WTC11 (cell line): Measurements from ENCODE around the gene TMEM258. TPM values are rescaled to one million over a fixed set of nuclear protein-coding genes. Genes with fewer than 3 reads are reported as not detected.

Experiments
- ATAC-seq: fragments of 200-7000 bp; cut with Tn5 transposase; 2 replicates; pipeline ENCODE4 v1.10.0; 2021; ENCODE audit warnings: mild to moderate bottlenecking, moderate library complexity
- CTCF ChIA-PET: fragments of 300-600 bp; sonication (Branson Sonifier 250); formaldehyde crosslinking; loops from one replicate; lab custom pipeline; 2021; ENCODE audit warnings: antibody characterized with exemption; lab: Charles Lee
- POLR2A ChIA-PET: fragments of 350-600 bp; sonication (Branson Sonifier 250); formaldehyde crosslinking; loops from one replicate; lab custom pipeline; 2021; ENCODE audit warnings: antibody characterized with exemption; lab: Charles Lee
- DNase-seq: peaks from one replicate; pipeline ENCODE4 v3.0.0; 2021; ENCODE audit warnings: low spot score
- H3K27ac Mint-ChIP-seq: 2 replicates; pipeline ENCODE4 v1.8.0; 2021; ENCODE audit warnings: mixed read lengths
- H3K27me3 Mint-ChIP-seq: 2 replicates; pipeline ENCODE4 v1.8.0; 2021; ENCODE audit warnings: low read depth, mild to moderate bottlenecking, moderate library complexity, mixed read lengths
- H3K36me3 Mint-ChIP-seq: 2 replicates; pipeline ENCODE4 v1.8.0; 2021; ENCODE audit warnings: mixed read lengths
- H3K4me1 Mint-ChIP-seq: 2 replicates; pipeline ENCODE4 v1.8.0; 2022; ENCODE audit warnings: mixed read lengths
- H3K4me3 Mint-ChIP-seq: 2 replicates; pipeline ENCODE4 v1.8.0; 2021; ENCODE audit warnings: mild to moderate bottlenecking, moderate library complexity, mixed read lengths
- H3K9me3 Mint-ChIP-seq: 2 replicates; pipeline ENCODE4 v1.8.0; 2021; ENCODE audit warnings: mixed read lengths
- ARID4B ChIP-seq: sonication (generic); formaldehyde crosslinking; IDR thresholded peaks from 2 replicates; pipeline ENCODE4 v1.8.0; 2023; ENCODE audit warnings: missing genetic modification reagents, mild to moderate bottlenecking, borderline replicate concordance
- CBFB ChIP-seq: sonication (generic); formaldehyde crosslinking; IDR thresholded peaks from 2 replicates; pipeline ENCODE4 v1.8.1; 2022; ENCODE audit warnings: mild to moderate bottlenecking, low read depth, missing genetic modification reagents
- CTCF ChIP-seq: fragments of 200-600 bp; IDR thresholded peaks from 2 replicates; pipeline ENCODE4 v1.8.0; 2022; ENCODE audit warnings: antibody characterized with exemption
- E2F4 ChIP-seq: sonication (generic); formaldehyde crosslinking; IDR thresholded peaks from 2 replicates; pipeline ENCODE4 v1.8.1; 2022; ENCODE audit warnings: low read depth, mild to moderate bottlenecking, moderate library complexity, missing genetic modification reagents, borderline replicate concordance
- ERG ChIP-seq: fragments of 250-450 bp; sonication (Bioruptor Pico); IDR thresholded peaks from 2 replicates; pipeline ENCODE4 v1.8.0; 2021; ENCODE audit warnings: mild to moderate bottlenecking
- FOXJ3 ChIP-seq: sonication (generic); formaldehyde crosslinking; IDR thresholded peaks from 2 replicates; pipeline ENCODE4 v1.9.0; 2021; ENCODE audit warnings: missing genetic modification reagents, mild to moderate bottlenecking, borderline replicate concordance
- JAZF1 ChIP-seq: fragments of 250-450 bp; sonication (Bioruptor Pico); IDR thresholded peaks from 2 replicates; pipeline ENCODE4 v1.9.0; 2021; ENCODE audit warnings: moderate library complexity, mild to moderate bottlenecking, inconsistent platforms
- KAT7 ChIP-seq: sonication (generic); formaldehyde crosslinking; IDR thresholded peaks from 2 replicates; pipeline ENCODE4 v1.8.1; 2023; ENCODE audit warnings: missing genetic modification reagents, mild to moderate bottlenecking, borderline replicate concordance
- NFE2L1 ChIP-seq: sonication (generic); formaldehyde crosslinking; IDR thresholded peaks from 2 replicates; pipeline ENCODE4 v1.8.1; 2023; ENCODE audit warnings: missing genetic modification reagents
- PREB ChIP-seq: sonication (generic); formaldehyde crosslinking; IDR thresholded peaks from 2 replicates; pipeline ENCODE4 v1.8.1; 2022; ENCODE audit warnings: mild to moderate bottlenecking, missing genetic modification reagents, moderate library complexity, borderline replicate concordance
- RORB ChIP-seq: fragments of 250-450 bp; sonication (Bioruptor Pico); IDR thresholded peaks from 2 replicates; pipeline ENCODE4 v1.9.0; 2021; ENCODE audit warnings: mild to moderate bottlenecking
- SMAD3 ChIP-seq: sonication (generic); formaldehyde crosslinking; IDR thresholded peaks from 2 replicates; pipeline ENCODE4 v1.8.0; 2022; ENCODE audit warnings: missing genetic modification reagents, mild to moderate bottlenecking, borderline replicate concordance
- USF2 ChIP-seq: sonication (generic); formaldehyde crosslinking; IDR thresholded peaks from 2 replicates; pipeline ENCODE4 v1.8.1; 2023; ENCODE audit warnings: mild to moderate bottlenecking, missing genetic modification reagents, moderate library complexity
- ZBTB43 ChIP-seq: sonication (generic); formaldehyde crosslinking; IDR thresholded peaks from 2 replicates; pipeline ENCODE4 v1.8.1; 2023; ENCODE audit warnings: mild to moderate bottlenecking, missing genetic modification reagents
- ZNF263 ChIP-seq: sonication (generic); formaldehyde crosslinking; IDR thresholded peaks from 2 replicates; pipeline ENCODE4 v1.8.1; 2022; ENCODE audit warnings: low read depth, mild to moderate bottlenecking, moderate library complexity, missing genetic modification reagents
- ZNF532 ChIP-seq: fragments of 250-450 bp; sonication (Bioruptor Pico); IDR thresholded peaks from 2 replicates; pipeline ENCODE4 v1.9.0; 2021; ENCODE audit warnings: mild to moderate bottlenecking, borderline replicate concordance
- total RNA-seq: library from RNA; stranded (reverse); gene quantifications from 3 replicates; pipeline ENCODE4 v1.2.3, GENCODE V29; 2021

The TMEM258 gene
- total RNA-seq, 1 experiment from 2014 or later, result 175 TPM

- TF ChIP-seq ARID4B (no peak), ZBTB43 (CRISPR knock-in tag) (no peak), KAT7 (no peak), RORB (CRISPR knock-in tag) (no peak), NFE2L1 (no peak), JAZF1 (no peak), USF2 (CRISPR knock-in tag) (no peak), ZNF263 (CRISPR knock-in tag) (no peak), PREB (CRISPR knock-in tag) (no peak), CBFB (CRISPR knock-in tag) (no peak), SMAD3 (CRISPR knock-in tag) (no peak)
These were observed 22.3 kb downstream of the TMEM258 start (continued) for GRCh38 chr11:61769946-61770683.

GRCh38 chr11:61769169-61769920 lies 23.1 kb downstream of the TMEM258 start:
- no peak overlapping the region for H3K4me3 Mint-ChIP-seq
- CTCF ChIA-PET, result interaction anchor here (0.7 to 6.3 kb wide), 4 partner anchors 16 to 41 kb away, joined by 3 to 42 read pairs (median 4); partner anchors contain the start of gene MYRF
- no peaks in the 10 kb centered on the region for H3K36me3 Mint-ChIP-seq
- POLR2A ChIA-PET, result no interaction called here
- no peaks in the 10 kb centered on the region for H3K27me3 Mint-ChIP-seq
- ATAC-seq (peak; percentile 29), DNase-seq (peak; percentile 44)
- H3K27ac Mint-ChIP-seq, result no peak overlapping the region
- peaks cover 12% of the 10 kb centered on the region for H3K4me1 Mint-ChIP-seq
- no peaks in the 10 kb centered on the region for H3K9me3 Mint-ChIP-seq
- TF ChIP-seq ZNF532 (no peak), E2F4 (CRISPR knock-in tag) (no peak), ERG (CRISPR knock-in tag) (no peak), FOXJ3 (no peak), CTCF (0 out of 2 replicates have a peak, but pooled peaks have one; percentile 16)
